GM08714 (cell line): ENCODE results near the gene MEX3C.
A peak's percentile ranks its signal among the peaks of the same experiment; 100 is the strongest.

Experiments used
- H3K4me3 ChIP-seq: fragments of 200-500 bp; sonication (Bioruptor generic); 2 replicates; pipeline ENCODE4 v1.5.1; 2014; ENCODE audit warnings: mild to moderate bottlenecking, low read length, inconsistent platforms
- ZNF274 ChIP-seq: IDR thresholded peaks from 2 replicates; pipeline ENCODE4 v1.6.1; 2012; ENCODE audit warnings: mild to moderate bottlenecking, low read depth, low read length

The MEX3C gene

GRCh38 chr18:51151568-51152511 is 45.6 kb downstream of the MEX3C start:
- H3K4me3 ChIP-seq: peak overlapping the region; percentile 13; the same call in 1 of the 2 replicates
- TF ChIP-seq ZNF274: no peak

- no peak for TF ChIP-seq ZNF274
- no peak overlapping the region for H3K4me3 ChIP-seq
Observed at GRCh38 chr18:51151185-51151567, 46.3 kb downstream of the MEX3C start.

GRCh38 chr18:51150113-51150700 is 47.3 kb downstream of the MEX3C start:
- H3K4me3 ChIP-seq: no peak overlapping the region
- TF ChIP-seq ZNF274: no peak

- TF ChIP-seq ZNF274: no peak
- no peak overlapping the region for H3K4me3 ChIP-seq
Observed at GRCh38 chr18:51149670-51150069, 47.8 kb downstream of the MEX3C start.

GRCh38 chr18:51146909-51147308 is 50.6 kb downstream of the MEX3C start:
- no peak for TF ChIP-seq ZNF274
- no peak overlapping the region for H3K4me3 ChIP-seq

GRCh38 chr18:51138936-51139335 is 58.5 kb downstream of the MEX3C start:
- no peak overlapping the region for H3K4me3 ChIP-seq
- TF ChIP-seq ZNF274: no peak

GRCh38 chr18:51137891-51138290 is 59.6 kb downstream of the MEX3C start:
- no peak for TF ChIP-seq ZNF274
- H3K4me3 ChIP-seq: no peak overlapping the region

GRCh38 chr18:51137026-51137729 is 60.3 kb downstream of the MEX3C start:
- no peak overlapping the region for H3K4me3 ChIP-seq
- TF ChIP-seq ZNF274: no peak

- no peak for TF ChIP-seq ZNF274
- no peak overlapping the region for H3K4me3 ChIP-seq
Observed at GRCh38 chr18:51135795-51136194, 61.7 kb downstream of the MEX3C start.

GRCh38 chr18:51135364-51135763 is 62.1 kb downstream of the MEX3C start:
- no peak for TF ChIP-seq ZNF274
- no peak overlapping the region for H3K4me3 ChIP-seq

GRCh38 chr18:51134721-51135120 is 62.8 kb downstream of the MEX3C start:
- no peak for TF ChIP-seq ZNF274
- no peak overlapping the region for H3K4me3 ChIP-seq

- no peak overlapping the region for H3K4me3 ChIP-seq
- TF ChIP-seq ZNF274: no peak
Observed at GRCh38 chr18:51133580-51134160, 63.8 kb downstream of the MEX3C start.

GRCh38 chr18:51132256-51132935 is 65.1 kb downstream of the MEX3C start:
- no peak for TF ChIP-seq ZNF274
- no peak overlapping the region for H3K4me3 ChIP-seq

GRCh38 chr18:51128533-51128932 is 68.9 kb downstream of the MEX3C start:
- TF ChIP-seq ZNF274: no peak
- H3K4me3 ChIP-seq: no peak overlapping the region
